GM10248 (cell line): ENCODE measurements around the gene MYO9B.

Experiments used
- CTCF ChIA-PET: fragments of 300-600 bp; sonication (Branson Sonifier 250); formaldehyde crosslinking; extraction: SDS; loops from one replicate; lab custom pipeline; 2021; ENCODE audit warnings: antibody characterized with exemption; lab: Yijun Ruan, JAX
- POLR2A ChIA-PET: fragments of 350-650 bp; sonication (Branson Sonifier 250); formaldehyde crosslinking; extraction: SDS; loops from one replicate; lab custom pipeline; 2020; ENCODE audit warnings: antibody characterized with exemption; lab: Yijun Ruan, JAX
- DNase-seq: peaks from one replicate; pipeline ENCODE4 v3.0.0; 2012; ENCODE audit errors: extremely low spot score
- TF ChIP-seq, protein P1 (sequence below): IDR thresholded peaks from 2 replicates; pipeline ENCODE4 v1.5.1; 2012; ENCODE audit warnings: mild to moderate bottlenecking, low read depth; ENCODE audit errors: extremely low read depth, missing control alignments, control extremely low read depth

MYO9B gene

DNA sequence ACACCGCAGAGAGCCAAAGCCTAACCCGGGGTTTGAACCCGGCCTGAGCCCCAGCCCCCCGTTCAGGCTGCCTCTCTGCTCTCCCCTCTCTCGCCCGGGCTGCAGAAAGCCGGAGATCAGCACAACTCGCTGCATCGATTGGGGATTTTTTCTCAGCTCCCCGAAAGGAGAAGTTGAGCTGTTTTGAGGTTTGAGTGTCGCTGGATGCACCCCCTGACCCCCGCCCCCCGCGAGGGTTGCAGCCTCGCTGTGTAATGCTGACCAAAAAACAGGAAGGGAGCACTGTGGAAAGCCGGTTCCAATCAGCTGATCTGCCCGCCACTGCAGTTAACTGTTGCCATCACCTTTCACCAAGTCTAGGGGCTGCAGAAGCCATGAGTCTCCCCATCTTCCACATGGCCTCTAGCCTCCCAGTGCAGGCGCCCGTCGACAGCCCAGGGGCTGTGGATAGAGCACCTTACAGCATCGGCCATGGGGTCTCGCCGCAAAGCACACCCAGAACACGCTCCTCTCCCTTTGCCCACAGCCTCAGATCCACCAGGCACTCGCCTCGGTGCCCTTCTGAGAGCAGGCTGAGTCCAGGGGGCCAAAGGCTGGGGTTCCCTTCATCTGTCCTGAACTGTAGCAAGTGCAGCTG, 34.5 kb downstream of the MYO9B start:
- CTCF ChIA-PET, result interaction anchor here (1.0 to 3.4 kb wide), 9 partner anchors 9 to 125 kb away, joined by 3 to 15 read pairs (median 5); no protein-coding TSS in a partner anchor
- POLR2A ChIA-PET, result interaction anchor here (0.6 to 1.5 kb wide), 5 partner anchors 12 to 460 kb away, joined by 3 to 6 read pairs (median 3); no protein-coding TSS in a partner anchor
- DNase-seq, result peak; percentile 88
- TF ChIP-seq, protein P1, sequence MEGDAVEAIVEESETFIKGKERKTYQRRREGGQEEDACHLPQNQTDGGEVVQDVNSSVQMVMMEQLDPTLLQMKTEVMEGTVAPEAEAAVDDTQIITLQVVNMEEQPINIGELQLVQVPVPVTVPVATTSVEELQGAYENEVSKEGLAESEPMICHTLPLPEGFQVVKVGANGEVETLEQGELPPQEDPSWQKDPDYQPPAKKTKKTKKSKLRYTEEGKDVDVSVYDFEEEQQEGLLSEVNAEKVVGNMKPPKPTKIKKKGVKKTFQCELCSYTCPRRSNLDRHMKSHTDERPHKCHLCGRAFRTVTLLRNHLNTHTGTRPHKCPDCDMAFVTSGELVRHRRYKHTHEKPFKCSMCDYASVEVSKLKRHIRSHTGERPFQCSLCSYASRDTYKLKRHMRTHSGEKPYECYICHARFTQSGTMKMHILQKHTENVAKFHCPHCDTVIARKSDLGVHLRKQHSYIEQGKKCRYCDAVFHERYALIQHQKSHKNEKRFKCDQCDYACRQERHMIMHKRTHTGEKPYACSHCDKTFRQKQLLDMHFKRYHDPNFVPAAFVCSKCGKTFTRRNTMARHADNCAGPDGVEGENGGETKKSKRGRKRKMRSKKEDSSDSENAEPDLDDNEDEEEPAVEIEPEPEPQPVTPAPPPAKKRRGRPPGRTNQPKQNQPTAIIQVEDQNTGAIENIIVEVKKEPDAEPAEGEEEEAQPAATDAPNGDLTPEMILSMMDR, result no peak

DNA sequence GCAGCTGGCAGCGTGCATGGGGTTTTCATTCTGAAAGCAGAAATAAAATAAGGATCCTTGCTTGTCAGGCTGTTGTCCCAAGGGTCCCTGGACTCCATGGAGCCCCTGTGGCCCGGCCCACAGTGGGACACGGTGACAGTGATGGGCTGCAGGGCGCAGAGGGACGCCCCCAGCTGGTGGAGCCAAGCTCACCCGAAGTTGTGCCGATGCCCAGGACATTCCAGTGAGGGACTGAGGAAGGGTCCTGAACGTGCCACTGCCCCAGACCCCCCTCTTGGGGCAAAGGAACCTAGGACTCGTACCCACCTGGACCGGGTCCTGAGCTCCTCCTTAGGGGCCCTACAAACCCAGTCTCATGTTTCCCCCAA, 35.0 kb downstream of the MYO9B start:
- TF ChIP-seq, protein P1, result no peak
- POLR2A ChIA-PET, result interaction anchor here (0.6 to 1.5 kb wide), 5 partner anchors 11 to 459 kb away, joined by 3 to 6 read pairs (median 3); no protein-coding TSS in a partner anchor
- DNase-seq, result no peak
- CTCF ChIA-PET, result interaction anchor here (1.0 to 3.4 kb wide), 11 partner anchors 8 to 125 kb away, joined by 3 to 15 read pairs (median 4); no protein-coding TSS in a partner anchor

DNA sequence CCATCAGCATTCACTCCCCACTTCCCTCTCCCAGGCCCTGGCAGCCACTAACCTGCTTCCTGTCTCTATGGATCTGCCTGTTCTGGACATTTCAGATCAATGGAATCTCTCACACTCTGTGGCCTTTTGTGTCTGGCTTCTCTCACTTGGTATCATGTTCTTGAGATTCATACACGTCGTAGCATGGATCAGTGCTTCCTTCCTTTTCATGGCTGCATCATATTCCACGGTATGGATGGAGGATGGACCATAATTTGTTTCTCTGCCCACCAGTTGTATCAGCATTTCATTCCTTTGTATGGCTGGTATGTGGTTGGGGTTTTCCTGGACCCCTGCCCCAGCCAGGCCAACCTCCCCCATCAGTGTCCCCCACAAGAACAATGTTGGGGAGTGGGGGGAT, 36.2 kb downstream of the MYO9B start:
- TF ChIP-seq, protein P1, result no peak
- ChIA-PET CTCF (interaction anchor here (1.0 to 2.2 kb wide), 4 partner anchors 11 to 33 kb away, joined by 3 to 15 read pairs (median 6); no protein-coding TSS in a partner anchor), POLR2A (no interaction called here)
- no peak for DNase-seq

DNA sequence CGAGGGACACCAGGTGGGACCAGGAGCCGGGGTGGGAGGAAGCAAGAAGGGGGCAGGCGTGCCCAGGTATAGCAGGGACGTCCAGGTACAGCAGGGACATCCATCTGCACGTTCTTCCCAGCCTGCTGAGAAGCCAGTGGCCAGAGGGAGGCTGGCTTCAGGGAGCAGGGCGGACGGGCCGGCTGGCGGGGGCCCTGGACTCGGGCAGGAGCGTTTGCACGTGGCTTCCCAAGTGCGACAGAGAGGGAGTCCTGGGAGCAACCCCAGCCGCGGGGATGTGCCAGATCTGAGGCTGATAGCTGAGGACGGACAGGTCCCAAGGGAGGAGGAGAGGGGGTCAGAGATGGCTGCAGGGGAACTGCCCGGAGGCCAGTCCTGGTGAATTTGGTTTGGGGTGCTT, 36.7 kb downstream of the MYO9B start:
- ChIA-PET CTCF (no interaction called here), POLR2A (no interaction called here)
- TF ChIP-seq, protein P1, result no peak
- DNase-seq, result no peak

DNA sequence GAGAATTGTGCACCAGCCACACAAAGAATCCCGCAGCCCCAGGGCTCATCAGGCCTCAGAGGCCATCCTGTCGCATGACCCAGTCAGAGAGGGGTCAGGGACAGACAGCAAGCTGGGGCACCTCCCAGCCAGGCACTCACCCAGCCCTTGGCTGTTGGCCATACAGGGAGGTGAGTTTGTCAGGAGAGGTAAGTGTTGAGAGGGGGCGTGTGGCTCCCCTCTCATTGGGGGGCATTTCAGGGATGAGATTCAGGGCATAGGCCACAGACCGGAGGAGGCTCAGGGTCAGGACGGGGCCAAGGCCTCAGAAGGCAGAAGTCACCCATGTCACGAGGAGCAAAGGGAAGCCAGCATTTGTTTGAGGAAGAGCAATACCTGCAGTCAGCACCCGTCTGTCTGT, 37.1 kb downstream of the MYO9B start:
- CTCF ChIA-PET, result no interaction called here
- no peak for DNase-seq
- POLR2A ChIA-PET, result interaction anchor here (1.0 kb wide), 1 partner anchor 9 kb away, joined by 3 read pairs; no protein-coding TSS in a partner anchor
- TF ChIP-seq, protein P1, result no peak

DNA sequence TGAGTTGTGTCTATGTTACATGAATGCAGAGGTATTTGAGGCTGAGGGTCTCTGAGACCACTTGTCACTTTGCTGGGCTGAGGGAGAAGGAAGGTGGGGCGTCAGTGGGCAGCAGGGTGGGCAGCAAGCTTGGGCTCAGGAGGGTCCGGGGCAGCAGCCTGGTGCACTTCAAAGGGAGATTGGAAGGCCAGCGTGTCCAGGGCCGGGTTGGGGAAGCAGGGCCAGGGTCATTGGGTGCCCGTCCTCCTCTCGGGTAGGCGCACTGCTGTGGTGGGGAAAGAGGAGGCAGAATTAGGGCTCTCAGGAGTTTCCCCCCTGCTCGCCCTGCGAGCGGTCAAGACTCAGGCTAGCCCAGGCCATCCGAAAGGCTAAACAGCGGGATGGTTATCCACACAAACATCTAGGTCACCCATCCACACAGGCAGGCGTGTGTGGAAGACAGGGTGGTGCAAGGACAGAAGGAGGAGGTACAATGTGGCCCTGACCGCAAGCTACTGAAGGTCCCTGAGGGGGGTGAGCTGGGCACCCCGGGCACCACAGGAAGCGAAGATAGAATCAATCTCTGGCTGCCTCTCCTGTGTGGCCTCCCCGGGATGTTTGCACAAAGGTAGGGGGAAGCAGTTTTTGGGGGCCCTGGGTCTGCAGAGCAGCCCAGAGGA, 37.7 kb downstream of the MYO9B start:
- TF ChIP-seq, protein P1, result no peak
- ChIA-PET CTCF (no interaction called here), POLR2A (interaction anchor here (1.0 kb wide), 1 partner anchor 9 kb away, joined by 3 read pairs; no protein-coding TSS in a partner anchor)
- DNase-seq, result no peak
